NB4 (cell line): ENCODE results near the gene NOC4L.

Experiments used
- DNase-seq: peaks from one replicate; pipeline ENCODE4 v3.0.0; 2010; ENCODE audit warnings: low read depth
- H3K4me3 ChIP-seq: one replicate; pipeline ENCODE4 v1.5.1; 2011; ENCODE audit warnings: mild to moderate bottlenecking, low read depth, low read length, moderate library complexity
- CTCF ChIP-seq: IDR thresholded peaks from one replicate; pipeline ENCODE4 v1.5.1; 2012; ENCODE audit warnings: low read depth, low read length
- MAX ChIP-seq: IDR thresholded peaks from 2 replicates; pipeline ENCODE4 v1.6.1; 2011; ENCODE audit warnings: low read depth, low read length
- MYC ChIP-seq: IDR thresholded peaks from 2 replicates; pipeline ENCODE4 v1.6.1; 2011; ENCODE audit warnings: low read depth, low read length
- POLR2A ChIP-seq: IDR thresholded peaks from 2 replicates; pipeline ENCODE4 v1.6.1; 2011; ENCODE audit warnings: mild to moderate bottlenecking; ENCODE audit not compliant: insufficient read length; ENCODE audit errors: extremely low read depth

NOC4L gene

GRCh38 chr12:132179431-132180362, 35.4 kb downstream of the NOC4L start:
- TF ChIP-seq POLR2A: no peak
- no peak for TF ChIP-seq MYC
- no peak for TF ChIP-seq CTCF
- no peak for TF ChIP-seq MAX
- no peak overlapping the region for H3K4me3 ChIP-seq
- DNase-seq: no peak

- TF ChIP-seq MYC (no peak), CTCF (no peak), POLR2A (no peak), MAX (no peak)
- DNase-seq: no peak
- no peak overlapping the region for H3K4me3 ChIP-seq
These were observed 36.6 kb downstream of the NOC4L start for GRCh38 chr12:132180648-132181546.

GRCh38 chr12:132181570-132182200, 37.4 kb downstream of the NOC4L start:
- TF ChIP-seq CTCF: no peak
- no peak for TF ChIP-seq MYC
- no peak for TF ChIP-seq POLR2A
- TF ChIP-seq MAX: no peak
- DNase-seq: no peak
- no peak overlapping the region for H3K4me3 ChIP-seq

GRCh38 chr12:132182206-132182710, 38.0 kb downstream of the NOC4L start:
- no peak for TF ChIP-seq POLR2A
- no peak for TF ChIP-seq MYC
- no peak for TF ChIP-seq MAX
- no peak for TF ChIP-seq CTCF
- H3K4me3 ChIP-seq: no peak overlapping the region
- DNase-seq: no peak

- H3K4me3 ChIP-seq: no peak overlapping the region
- TF ChIP-seq MAX (no peak), CTCF (no peak), POLR2A (no peak)
- DNase-seq: no peak
These were observed 38.6 kb downstream of the NOC4L start for GRCh38 chr12:132182711-132183365.
